K562 (cell line): ENCODE measurements around the gene SMG7. TPM values are rescaled to one million over a fixed set of nuclear protein-coding genes. Genes with fewer than 3 reads are reported as not detected.

Source experiments
- ATAC-seq: fragments of 200-7000 bp; cut with Tn5 transposase; 3 replicates; pipeline ENCODE4 v1.9.1; 2020; ENCODE audit warnings: moderate library complexity
- BruUV-seq: library from RNA; stranded (reverse); fragments of 400-500 nt; replicated peaks from 2 replicates; lab custom pipeline; 2021; lab: Mats Ljungman, UMichigan
- CTCF ChIA-PET: fragments of 300-600 bp; formaldehyde crosslinking; extraction: SDS; loops from one replicate; lab custom pipeline; 2021; ENCODE audit warnings: low intra/inter-chr PET ratio; lab: Yijun Ruan, JAX
- POLR2A ChIA-PET: fragments of 300-600, 350-650 bp; sonication (Branson Sonifier 250); formaldehyde crosslinking; extraction: SDS; loops from one replicate; lab custom pipeline; 2021; ENCODE audit warnings: antibody characterized with exemption, inconsistent platforms; lab: Yijun Ruan, JAX
- DNase-seq, 4 experiments: peaks; one replicate each; pipeline versions ENCODE4 v3.0.0 to v3.0.0-alpha.2; 2011 to 2018; ENCODE audit warnings: low spot score in 3 of 4, mixed read lengths in 3 of 4; ENCODE audit errors: extremely low read depth in 1 of 4
- FAIRE-seq: peaks from 2 replicates; lab custom pipeline; 2011; peaks lifted over from hg19 to GRCh38; lab: Jason Lieb, UNC
- H2AFZ ChIP-seq: 2 replicates; pipeline ENCODE4 v1.6.0; 2011; ENCODE audit warnings: low read depth, low read length, control low read depth, inconsistent platforms
- H3K27ac ChIP-seq: fragments of 200-600 bp; 3 replicates; pipeline ENCODE4 v1.8.0; 2011; ENCODE audit warnings: low read depth, mild to moderate bottlenecking, control low read depth, inconsistent platforms, low read length, moderate library complexity, mixed read lengths; ENCODE audit errors: extremely low read depth
- H3K27me3 ChIP-seq, 2 experiments: fragments of 300-600 bp in 1 of 2; 2 replicates in 1 of 2; 3 replicates in 1 of 2; pipeline versions ENCODE4 v1.6.0 to v1.8.0; 2011; ENCODE audit warnings: inconsistent platforms in 2 of 2, low read length in 2 of 2, mild to moderate bottlenecking in 1 of 2, mixed read lengths in 1 of 2, moderate library complexity in 1 of 2; ENCODE audit not compliant: control insufficient read depth in 2 of 2, insufficient read depth in 2 of 2
- H3K36me3 ChIP-seq: fragments of 300-600 bp; 3 replicates; pipeline ENCODE4 v1.8.0; 2011; ENCODE audit warnings: mild to moderate bottlenecking, low read length, inconsistent platforms; ENCODE audit not compliant: control insufficient read depth, insufficient read depth
- H3K4me1 ChIP-seq, 2 experiments: fragments of 200-600 bp in 1 of 2; replicated peaks in 1 of 2; 2 replicates in 1 of 2; 3 replicates in 1 of 2; pipeline versions ENCODE4 v1.5.1 to v1.8.0; 2011; ENCODE audit warnings: inconsistent platforms in 2 of 2, low read length in 2 of 2, mild to moderate bottlenecking in 1 of 2, mixed read lengths in 1 of 2, moderate library complexity in 1 of 2; ENCODE audit not compliant: control insufficient read depth in 2 of 2, insufficient read depth in 2 of 2
- H3K4me2 ChIP-seq: 2 replicates; pipeline ENCODE4 v1.6.1; 2011; ENCODE audit warnings: low read length, control low read depth, inconsistent platforms, mixed read lengths; ENCODE audit not compliant: insufficient read depth
- H3K4me3 ChIP-seq: fragments of 200-600 bp; sonication (generic), shearing (Covaris generic); 2 replicates; pipeline ENCODE4 v1.5.1; 2016; ENCODE audit warnings: control low read depth, inconsistent platforms
- H3K79me2 ChIP-seq: fragments of 200-600 bp; 3 replicates; pipeline ENCODE4 v1.8.0; 2011; ENCODE audit warnings: low read length, inconsistent platforms; ENCODE audit not compliant: control insufficient read depth, insufficient read depth
- H3K9ac ChIP-seq, 2 experiments: 2 replicates each; pipeline versions ENCODE4 v1.6.0 to v1.6.1; 2011; ENCODE audit warnings: low read depth in 2 of 2, low read length in 2 of 2, control low read depth in 1 of 2, inconsistent platforms in 1 of 2, mild to moderate bottlenecking in 1 of 2, mixed read lengths in 1 of 2; ENCODE audit not compliant: insufficient read depth in 1 of 2
- H3K9me1 ChIP-seq: one replicate; pipeline ENCODE4 v1.6.0; 2011; ENCODE audit warnings: inconsistent platforms, mild to moderate bottlenecking, low read length, moderate library complexity; ENCODE audit not compliant: control insufficient read depth, insufficient read depth
- H3K9me3 ChIP-seq: replicated peaks from 2 replicates; pipeline ENCODE4 v1.5.1; 2011; ENCODE audit warnings: low read depth, low read length, inconsistent platforms; ENCODE audit not compliant: control insufficient read depth, insufficient read depth
- H4K20me1 ChIP-seq: replicated peaks from 2 replicates; pipeline ENCODE4 v1.6.1; 2011; ENCODE audit warnings: low read length, inconsistent platforms, mixed read lengths; ENCODE audit not compliant: control insufficient read depth, insufficient read depth
- KDM1A ChIP-seq, 2 experiments: fragments of 450-650 bp; IDR thresholded peaks; 2 replicates each; pipeline ENCODE4 v1.6.1; 2016; ENCODE audit warnings: mild to moderate bottlenecking in 2 of 2
- SRF ChIP-seq, 2 experiments: fragments of 250-450, 450-650 bp in 1 of 2; sonication (Bioruptor Pico) in 1 of 2; sonication (generic) in 1 of 2; formaldehyde crosslinking; IDR thresholded peaks; 2 replicates each; pipeline versions ENCODE4 v1.5.0 to v1.5.1; 2020 to 2022; ENCODE audit warnings: mild to moderate bottlenecking in 1 of 2, missing genetic modification reagents in 1 of 2
- YBX1 ChIP-seq: fragments of 450-650 bp; IDR thresholded peaks from 2 replicates; pipeline ENCODE4 v1.7.1; 2016; ENCODE audit warnings: mild to moderate bottlenecking
- ZC3H11A ChIP-seq: IDR thresholded peaks from 2 replicates; pipeline ENCODE4 v1.6.1; 2012; ENCODE audit warnings: low read depth, low read length, improper control_type of control experiment
- ZNF655 ChIP-seq: fragments of 250-450 bp; sonication (Bioruptor Pico); IDR thresholded peaks from 2 replicates; pipeline ENCODE4 v1.5.0; 2021
- WGBS: fragments of 100-300 bp; shearing (Covaris generic); methylation state at CpG from one replicate; pipeline ENCODE4 v1.1.6; 2016; ENCODE audit warnings: low coverage, mixed read lengths; ENCODE audit not compliant: insufficient coverage; ENCODE audit errors: missing lambda C conversion rate; 5-methylcytosine and 5-hydroxymethylcytosine counted together
- in situ Hi-C: fragments of 300-500 bp; cut with MboI; formaldehyde crosslinking; loops from 4 replicates; pipeline ENCODE4 v1.15.0; 2018; ENCODE audit warnings: inconsistent platforms, mixed read lengths
- intact Hi-C: fragments of 100-400 bp; cut with micrococcal nuclease; formaldehyde crosslinking; loops from 2 replicates; pipeline ENCODE4 v1.14.2; 2022
- polyA plus RNA-seq, 8 experiments: library from polyadenylated mRNA; depleted of rRNA in 4 of 8; stranded (reverse) in 5 of 8; unstranded in 3 of 8; fragments of >200 nt; fragmentation: Nextera tagmentation in 2 of 8; fragmentation: Illumina TruSeq in 1 of 8; extraction: Ambion mirVana in 2 of 8; extraction: Trizol in 1 of 8; gene quantifications; 2 replicates each; pipeline versions ENCODE4 v1.2.1 to v1.2.3, GENCODE V29; 2011 to 2014; ENCODE audit warnings: inconsistent platforms in 1 of 8, missing spikeins in 1 of 8
- total RNA-seq, 7 experiments: library from RNA; depleted of rRNA in 6 of 7; stranded (reverse); fragments of >200 nt in 6 of 7; fragmentation: Illumina TruSeq in 2 of 7; extraction: Trizol in 2 of 7; gene quantifications; 2 replicates each; pipeline versions ENCODE4 v1.2.1 to v1.2.3, GENCODE V29; 2011 to 2021; ENCODE audit warnings: low replicate concordance in 1 of 7

Gene SMG7
- total and polyA plus RNA-seq, 9 of the 15 experiments (the other 6 are each of a cell fraction or from before 2014, with no cell fraction given) = 12.4 to 74.6 (median 29.0) TPM

DNA sequence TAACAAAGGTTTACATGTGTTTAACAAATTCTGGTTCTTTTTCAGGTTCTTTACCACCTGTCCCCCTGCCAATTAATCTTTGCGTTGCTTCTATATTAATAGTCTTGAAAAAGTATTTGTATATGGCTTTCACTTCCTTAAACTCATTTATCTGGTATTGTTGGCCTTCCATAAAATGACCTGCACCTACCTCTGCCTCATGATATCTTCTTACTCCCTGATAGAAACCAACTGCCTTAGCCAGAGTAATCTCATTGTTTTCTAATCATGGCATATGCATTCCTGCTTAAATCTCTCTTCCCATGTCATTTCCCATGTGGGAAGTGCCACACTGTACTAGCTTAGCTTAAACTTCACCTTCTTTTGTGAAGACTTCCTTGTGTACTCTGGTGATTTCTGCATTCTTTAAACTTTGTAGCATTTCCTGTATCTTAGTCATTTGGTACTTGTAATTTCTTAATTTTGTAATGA lies 8.7 kb downstream of the SMG7 start:
- Histone ChIP-seq H3K9me3 (no peaks in the 10 kb centered on the region), H3K4me2 (no peak overlapping the region), H3K36me3 (peaks cover 14% of the 10 kb centered on the region), H3K9me1 (no peaks in the 10 kb centered on the region), H3K9ac (no peak overlapping the region), H4K20me1 (no peaks in the 10 kb centered on the region; the same call in 1 of the 2 replicates), H3K27me3 (no peaks in the 10 kb centered on the region), H3K4me3 (no peak overlapping the region), H3K4me1 (peaks cover 4 to 25% of the 10 kb centered on the region in 2 experiments; a peak in 3 of 5 replicates), H3K79me2 (peaks cover 100% of the 10 kb centered on the region), H3K27ac (no peak overlapping the region), H2AFZ (no peak overlapping the region)
- DNase-seq = no peak
- ATAC-seq = no peak; the same call in 2 of the 3 replicates
- TF ChIP-seq SRF (CRISPR knock-in tag; IDR thresholded peaks at IDR 0.05) (no peak), ZNF655 (CRISPR knock-in tag) (no peak), ZC3H11A (no peak), YBX1 (no peak), KDM1A (IDR thresholded peaks at IDR 0.05) (no peak)
- ChIA-PET CTCF (no interaction called here), POLR2A (no interaction called here)
- intact Hi-C loops (no loop called here), in situ Hi-C loops (no loop called here)
- no TSS peak for BruUV-seq
- FAIRE-seq = no peak
- 53% methylated on average over 1 of the region's 1 CpG for WGBS
